ENCODE data around the gene ITIH2. TPM values are rescaled to one million over a fixed set of nuclear protein-coding genes. Genes with fewer than 3 reads are reported as not detected.

ITIH2 gene
- total RNA-seq, 1 donor from 2014 or later = not detected

DNA sequence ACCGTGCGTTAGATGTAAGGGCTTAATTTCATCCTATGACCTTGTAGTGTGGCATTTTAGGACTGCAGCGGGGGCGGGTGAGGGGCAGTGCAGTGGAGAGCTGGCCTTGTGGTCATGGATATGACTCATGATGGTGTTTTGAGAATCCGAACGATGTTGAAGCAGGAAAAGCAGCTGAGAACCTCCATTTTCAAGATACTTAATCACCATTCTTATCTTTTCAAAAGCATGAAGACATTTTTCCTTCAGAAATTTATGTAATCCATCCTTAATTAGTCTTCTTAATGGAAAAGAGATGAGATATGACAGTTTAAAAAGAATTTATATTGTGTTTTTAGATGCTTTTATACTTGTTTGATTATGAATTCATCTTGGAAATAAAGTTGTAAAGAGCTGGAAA is 94.5 kb downstream of the ITIH2 start:
- Mint-ChIP-seq H3K36me3 (ENCODE audit: low read depth) (peaks cover 69% of the 10 kb centered on the region), H3K27ac (peak overlapping the region; percentile 64), H3K27me3 (ENCODE audit: low read depth) (no peaks in the 10 kb centered on the region), H3K9me3 (no peaks in the 10 kb centered on the region), H3K4me1 (ENCODE audit: low read depth) (peaks cover 40% of the 10 kb centered on the region), H3K4me3 (ENCODE audit: low read depth) (no peak overlapping the region)
- intact Hi-C loops (cut with micrococcal nuclease) = no loop called here
- DNase-seq (ENCODE audit: low spot score) = no peak

Other genes with a start within 250 kb of the ITIH2 start
- not detected in 2 replicates for gene ITIH5, start 36.4 kb upstream of the ITIH2 start, total RNA-seq
- 9.8 and 12.0 TPM in 2 replicates for gene KIN, start 84.7 kb downstream of the ITIH2 start, total RNA-seq
- 354 and 403 TPM in 2 replicates for gene ATP5F1C, start 84.9 kb downstream of the ITIH2 start, total RNA-seq
- gene TAF3, start 115.2 kb downstream of the ITIH2 start, total RNA-seq = 17.4 and 17.9 TPM in 2 replicates